Duodenal mucosa (tissue), 2 donors: ENCODE results near the gene GPR84.

Experiments
- H3K27ac ChIP-seq: one replicate; pipeline ENCODE4 v1.7.0; 2013; ENCODE audit warnings: low read depth, low read length
- H3K27me3 ChIP-seq, 2 donors: one replicate each; pipeline ENCODE4 v1.7.0; 2013; ENCODE audit warnings: low read length in 2 of 2, control low read depth in 1 of 2; ENCODE audit not compliant: insufficient read depth in 2 of 2, control insufficient read depth in 1 of 2
- H3K36me3 ChIP-seq, 2 donors: one replicate each; pipeline ENCODE4 v1.7.0; 2013; ENCODE audit warnings: low read length in 2 of 2, control low read depth in 1 of 2; ENCODE audit not compliant: insufficient read depth in 2 of 2, control insufficient read depth in 1 of 2
- H3K4me1 ChIP-seq, 2 donors: one replicate each; pipeline ENCODE4 v1.7.0; 2013; ENCODE audit warnings: low read length in 2 of 2, control low read depth in 1 of 2; ENCODE audit not compliant: insufficient read depth in 2 of 2, control insufficient read depth in 1 of 2
- H3K4me3 ChIP-seq, 2 donors: one replicate each; pipeline ENCODE4 v1.7.0; 2013; ENCODE audit warnings: low read length in 2 of 2, low read depth in 1 of 2
- H3K9ac ChIP-seq, 2 donors: one replicate each; pipeline ENCODE4 v1.7.0; 2013; ENCODE audit warnings: low read length in 2 of 2, low read depth in 1 of 2
- H3K9me3 ChIP-seq, 2 donors: one replicate each; pipeline ENCODE4 v1.7.0; 2013; ENCODE audit warnings: low read length in 2 of 2, control low read depth in 1 of 2; ENCODE audit not compliant: control insufficient read depth in 1 of 2

Gene GPR84

DNA sequence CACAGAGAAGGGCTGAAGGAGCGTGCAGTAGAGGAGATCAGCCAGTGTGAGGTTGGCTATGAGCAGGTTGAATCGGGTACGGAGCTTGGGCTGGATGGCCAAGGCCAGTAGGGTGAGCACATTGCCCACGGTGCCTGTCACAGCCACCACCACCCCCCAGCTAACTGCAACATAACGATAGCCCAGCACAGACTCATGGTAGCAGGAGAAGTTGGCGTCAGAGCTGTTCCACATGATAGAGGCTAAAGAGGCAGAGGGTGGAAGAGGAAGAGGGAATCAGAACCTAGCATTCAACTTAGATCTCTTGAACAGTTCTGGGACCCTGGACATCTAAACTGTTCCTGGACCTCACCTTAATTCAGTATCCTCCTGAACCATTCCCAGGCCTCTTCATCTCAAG lies 668 bp downstream of the GPR84 start:
- Histone ChIP-seq H3K9me3 (no peaks in the 10 kb centered on the region), H3K27ac (no peak overlapping the region), H3K36me3 (no peaks in the 10 kb centered on the region), H3K4me3 (no peak overlapping the region), H3K4me1 (peaks cover 8 to 19% of the 10 kb centered on the region in 2 donors), H3K9ac (no peak overlapping the region), H3K27me3 (peaks cover 0 to 7% of the 10 kb centered on the region in 2 donors)

GRCh38 chr12:54363047-54363446 lies 1.2 kb downstream of the GPR84 start:
- Histone ChIP-seq H3K27me3 (peaks cover 0 to 7% of the 10 kb centered on the region in 2 donors), H3K9me3 (no peaks in the 10 kb centered on the region), H3K36me3 (no peaks in the 10 kb centered on the region), H3K9ac (no peak overlapping the region), H3K27ac (no peak overlapping the region), H3K4me1 (peaks cover 7 to 22% of the 10 kb centered on the region in 2 donors), H3K4me3 (no peak overlapping the region)

- Histone ChIP-seq H3K9ac (no peak overlapping the region), H3K4me1 (peaks cover 11 to 23% of the 10 kb centered on the region in 2 donors), H3K9me3 (no peaks in the 10 kb centered on the region), H3K27me3 (no peaks in the 10 kb centered on the region), H3K36me3 (no peaks in the 10 kb centered on the region), H3K4me3 (no peak overlapping the region), H3K27ac (no peak overlapping the region)
These were observed 3.4 kb downstream of the GPR84 start for GRCh38 chr12:54360717-54361456.

DNA sequence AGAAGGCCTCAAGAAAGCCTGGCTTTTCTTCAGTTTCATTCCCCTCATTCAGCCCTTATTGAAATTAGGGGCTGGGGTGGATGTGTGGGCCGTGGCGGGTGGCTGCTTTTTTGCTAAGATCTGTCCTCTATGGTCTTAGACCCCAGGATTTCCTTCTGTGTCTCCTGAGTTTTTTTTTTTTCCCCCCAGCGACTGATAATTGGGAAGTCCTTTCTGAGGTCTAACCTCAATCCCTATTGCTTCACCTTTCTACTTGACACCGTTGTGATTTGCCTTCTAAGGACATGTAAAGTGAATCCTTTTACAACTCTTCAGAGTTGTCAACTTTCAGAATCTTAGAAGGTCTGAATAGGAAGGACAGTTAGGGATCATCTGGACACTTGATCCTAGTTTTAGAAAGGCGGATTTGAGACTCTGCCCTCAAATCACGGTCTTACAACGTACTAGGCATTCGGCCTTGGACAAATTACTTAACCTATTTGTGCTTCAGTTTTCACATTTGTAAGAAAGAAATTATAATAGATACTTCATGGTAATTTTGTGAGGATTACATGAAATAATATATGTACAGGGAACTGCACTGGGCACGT lies 4.4 kb downstream of the GPR84 start:
- Histone ChIP-seq H3K4me1 (peaks cover 11 to 23% of the 10 kb centered on the region in 2 donors), H3K36me3 (no peaks in the 10 kb centered on the region), H3K4me3 (peak overlapping the region; percentile 88 to 99), H3K27me3 (no peaks in the 10 kb centered on the region), H3K27ac (peak overlapping the region; percentile 44), H3K9ac (peak overlapping the region; percentile 70 to 84), H3K9me3 (no peaks in the 10 kb centered on the region)

GRCh38 chr12:54358945-54359761 lies 5.1 kb downstream of the GPR84 start:
- Histone ChIP-seq H3K4me1 (peaks cover 11 to 23% of the 10 kb centered on the region in 2 donors), H3K27ac (peak overlapping the region; percentile 68), H3K4me3 (peak overlapping the region; percentile 88 to 99), H3K9me3 (no peaks in the 10 kb centered on the region), H3K36me3 (no peaks in the 10 kb centered on the region), H3K27me3 (no peaks in the 10 kb centered on the region), H3K9ac (peak overlapping the region; percentile 73 to 84)

DNA sequence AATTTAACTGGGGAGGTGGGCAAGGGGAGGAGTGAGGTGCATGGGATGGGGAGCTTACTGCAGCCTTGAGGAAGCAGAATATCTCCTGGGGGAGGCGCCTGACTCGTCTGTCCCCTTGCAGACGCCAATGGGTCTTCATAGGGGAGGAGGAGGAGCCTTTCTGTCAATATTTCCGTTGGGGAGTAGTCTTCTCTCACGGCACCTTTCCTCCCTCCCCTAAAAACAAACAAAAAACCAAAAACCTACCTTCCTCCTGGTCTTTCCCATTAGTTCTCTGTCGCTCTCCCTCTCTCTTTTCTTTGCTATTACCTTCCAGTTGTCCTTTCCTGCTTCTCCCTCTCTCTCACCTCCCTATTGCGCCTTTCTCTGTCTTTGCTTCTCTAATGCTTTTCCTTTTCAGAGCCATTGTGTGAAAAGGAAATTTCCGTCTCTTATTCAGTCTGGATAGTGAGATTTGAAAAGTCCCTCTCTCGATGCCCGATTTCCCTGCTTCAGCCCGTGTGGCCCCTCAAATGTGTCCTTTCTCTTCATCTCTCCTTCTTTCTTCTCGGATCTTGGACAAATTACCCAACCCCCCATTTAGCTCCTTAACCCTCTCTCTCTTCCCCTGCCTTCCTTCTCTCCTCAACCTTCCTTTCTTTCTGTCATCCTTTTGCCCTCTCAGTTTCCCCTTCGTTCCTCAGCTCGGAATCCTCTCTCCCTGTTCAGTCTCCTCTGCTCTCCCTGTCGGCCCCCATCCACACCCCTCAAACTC lies 5.9 kb downstream of the GPR84 start:
- Histone ChIP-seq H3K4me3 (peak overlapping the region; percentile 81 to 99), H3K27me3 (no peaks in the 10 kb centered on the region), H3K9ac (peak overlapping the region; percentile 73 to 83), H3K4me1 (peaks cover 11 to 19% of the 10 kb centered on the region in 2 donors), H3K9me3 (no peaks in the 10 kb centered on the region), H3K27ac (peak overlapping the region; percentile 68), H3K36me3 (no peaks in the 10 kb centered on the region)

GRCh38 chr12:54357506-54358190 lies 6.6 kb downstream of the GPR84 start:
- peak overlapping the region; percentile 81 to 99 for H3K4me3 ChIP-seq

GRCh38 chr12:54356951-54357356 lies 7.3 kb downstream of the GPR84 start:
- peaks cover under 1 to 6% of the 10 kb centered on the region in 2 donors for H3K36me3 ChIP-seq
- H3K27ac ChIP-seq: no peak overlapping the region
- no peak overlapping the region for H3K4me3 ChIP-seq
- H3K9ac ChIP-seq: no peak overlapping the region
- no peaks in the 10 kb centered on the region for H3K9me3 ChIP-seq
- no peaks in the 10 kb centered on the region for H3K27me3 ChIP-seq
- peaks cover 21 to 22% of the 10 kb centered on the region in 2 donors for H3K4me1 ChIP-seq

More at GRCh38 chr12:54357506-54358190, 6.6 kb downstream of the GPR84 start:
- Histone ChIP-seq H3K27me3 (no peaks in the 10 kb centered on the region), H3K9ac (peak overlapping the region; percentile 73 to 83), H3K9me3 (no peaks in the 10 kb centered on the region), H3K27ac (no peak overlapping the region), H3K36me3 (peaks cover 0 to 2% of the 10 kb centered on the region in 2 donors), H3K4me1 (peaks cover 14 to 15% of the 10 kb centered on the region in 2 donors)

GRCh38 chr12:54356228-54356627 lies 8.1 kb downstream of the GPR84 start:
- no peak overlapping the region for H3K4me3 ChIP-seq
- peaks cover 7 to 11% of the 10 kb centered on the region in 2 donors for H3K36me3 ChIP-seq
- no peak overlapping the region for H3K27ac ChIP-seq
- no peaks in the 10 kb centered on the region for H3K9me3 ChIP-seq
- H3K27me3 ChIP-seq: no peaks in the 10 kb centered on the region
- peaks cover 23% of the 10 kb centered on the region in 2 donors for H3K4me1 ChIP-seq
- H3K9ac ChIP-seq: no peak overlapping the region
